Kidney (tissue), 14 donors: Measurements from ENCODE around the gene PTPRC. TPM values are rescaled to one million over a fixed set of nuclear protein-coding genes. Genes with fewer than 3 reads are reported as not detected.

Experiments
- DNase-seq, 5 donors: peaks; one replicate each; pipeline ENCODE4 v3.0.0-alpha.2; 2013 to 2020
- FAIRE-seq: peaks from 2 replicates; lab custom pipeline; 2012; peaks lifted over from hg19 to GRCh38; lab: Jason Lieb, UNC
- H3K27ac ChIP-seq, 2 donors: one replicate each; pipeline ENCODE4 v1.7.0; 2013; ENCODE audit warnings: low read depth in 2 of 2, low read length in 2 of 2, inconsistent platforms in 1 of 2
- H3K27me3 ChIP-seq: one replicate; pipeline ENCODE4 v1.7.1; 2013; ENCODE audit warnings: low read length, inconsistent platforms; ENCODE audit not compliant: control insufficient read depth, insufficient read depth
- H3K36me3 ChIP-seq, 3 donors: one replicate each; pipeline versions ENCODE4 v1.7.0 to v1.7.1; 2013; ENCODE audit warnings: low read length in 3 of 3, control low read depth in 1 of 3, inconsistent platforms in 1 of 3; ENCODE audit not compliant: insufficient read depth in 3 of 3, control insufficient read depth in 2 of 3
- H3K4me1 ChIP-seq, 3 donors: one replicate each; pipeline versions ENCODE4 v1.7.0 to v1.7.1; 2013; ENCODE audit warnings: low read length in 3 of 3, inconsistent platforms in 1 of 3, low read depth in 1 of 3; ENCODE audit not compliant: control insufficient read depth in 2 of 3, insufficient read depth in 2 of 3
- H3K4me3 ChIP-seq, 3 donors: one replicate each; pipeline versions ENCODE4 v1.7.0 to v1.8.1; 2013; ENCODE audit warnings: low read length in 3 of 3, control low read depth in 1 of 3, inconsistent platforms in 1 of 3
- H3K9ac ChIP-seq, 3 donors: one replicate each; pipeline versions ENCODE4 v1.7.0 to v1.7.1; 2013; ENCODE audit warnings: low read length in 3 of 3, control low read depth in 1 of 3, inconsistent platforms in 1 of 3
- H3K9me3 ChIP-seq, 3 donors: one replicate each; pipeline versions ENCODE4 v1.7.0 to v1.7.1; 2013; ENCODE audit warnings: low read length in 3 of 3, control low read depth in 1 of 3, inconsistent platforms in 1 of 3; ENCODE audit not compliant: control insufficient read depth in 2 of 3, insufficient read depth in 1 of 3
- CTCF ChIP-seq: IDR thresholded peaks from 3 replicates; pipeline ENCODE4 v1.5.1; 2012; ENCODE audit warnings: mild to moderate bottlenecking, moderate library complexity, borderline replicate concordance; ENCODE audit not compliant: insufficient read depth; ENCODE audit errors: extremely low read depth
- intact Hi-C: fragments of 100-400 bp; cut with DNase I; formaldehyde crosslinking; loops from one replicate; pipeline ENCODE4 v1.11.1; 2022
- polyA plus RNA-seq: library from polyadenylated mRNA; stranded (reverse); fragments of 350-450 nt; fragmentation: Illumina TruSeq; extraction: RNeasy Lipid Tissue Mini Kit (QIAGEN cat#74804); gene quantifications from one replicate; pipeline ENCODE4 v1.2.3, GENCODE V29; 2014; ENCODE audit warnings: low read depth, low replicate concordance; ENCODE audit not compliant: insufficient read depth
- total RNA-seq: library from RNA; stranded (reverse); fragmentation: NEBNext Ultra II Directional; extraction: Animal tissue kit (Norgen Biotek cat#: 25700); gene quantifications from one replicate; pipeline ENCODE4 v1.2.1, GENCODE V29; 2021
- donor health status: control.
- donor health status: control.
- donor health status: control.
- donor health status: control.
- donor health status: control.
- donor health status: DM: yes; HTN: yes; CAD: no.
- donor health status: Normal renal cell carcinoma (clear cell type).

Gene PTPRC
- total and polyA plus RNA-seq, 2 donors from 2014 or later = 1.4 to 60.2 TPM

GRCh38 chr1:198636391-198636790, 2.4 kb upstream of the PTPRC start:
- Histone ChIP-seq H3K9ac (no peak overlapping the region), H3K9me3 (no peaks in the 10 kb centered on the region), H3K4me3 (no peak overlapping the region), H3K27me3 (no peaks in the 10 kb centered on the region), H3K4me1 (no peaks in the 10 kb centered on the region), H3K27ac (no peak overlapping the region), H3K36me3 (no peaks in the 10 kb centered on the region)
- TF ChIP-seq CTCF = no peak
- no peak for FAIRE-seq
- DNase-seq = no peak
- intact Hi-C loops = no loop called here

- no peaks in the 10 kb centered on the region for H3K36me3 ChIP-seq
- no peak overlapping the region for H3K27ac ChIP-seq
- H3K9me3 ChIP-seq = no peaks in the 10 kb centered on the region
- DNase-seq = no peak
- no peak overlapping the region for H3K4me3 ChIP-seq
- intact Hi-C loops = no loop called here
- no peak for TF ChIP-seq CTCF
- H3K4me1 ChIP-seq = no peaks in the 10 kb centered on the region
- no peak overlapping the region for H3K9ac ChIP-seq
- FAIRE-seq = no peak
- H3K27me3 ChIP-seq = no peaks in the 10 kb centered on the region
Measured at GRCh38 chr1:198637157-198637556, 1.7 kb upstream of the PTPRC start.

GRCh38 chr1:198637916-198638437, 863 bp upstream of the PTPRC start:
- FAIRE-seq (peak; percentile 6), DNase-seq (no peak)
- Histone ChIP-seq H3K4me1 (no peaks in the 10 kb centered on the region), H3K9ac (no peak overlapping the region), H3K36me3 (no peaks in the 10 kb centered on the region), H3K27me3 (no peaks in the 10 kb centered on the region), H3K9me3 (no peaks in the 10 kb centered on the region), H3K27ac (no peak overlapping the region), H3K4me3 (no peak overlapping the region)
- no peak for TF ChIP-seq CTCF
- intact Hi-C loops = no loop called here

GRCh38 chr1:198638441-198638840, 399 bp upstream of the PTPRC start:
- Histone ChIP-seq H3K27ac (no peak overlapping the region), H3K4me3 (no peak overlapping the region), H3K9me3 (no peaks in the 10 kb centered on the region), H3K27me3 (no peaks in the 10 kb centered on the region), H3K36me3 (no peaks in the 10 kb centered on the region), H3K4me1 (no peaks in the 10 kb centered on the region), H3K9ac (no peak overlapping the region)
- no peak for DNase-seq
- intact Hi-C loops = no loop called here
- no peak for FAIRE-seq
- TF ChIP-seq CTCF = no peak
